22Rv1 (cell line): ENCODE data around the gene METAP1D.

Experiments
- ZFX ChIP-seq: fragments of 450-650 bp; IDR thresholded peaks from 2 replicates; pipeline ENCODE4 v1.6.1; 2017; ENCODE audit warnings: antibody characterized with exemption, borderline replicate concordance
- TF ChIP-seq, protein P1 (sequence below): fragments of 450-650 bp; IDR thresholded peaks from 2 replicates; pipeline ENCODE4 v1.5.1; 2017; ENCODE audit warnings: mild to moderate bottlenecking

DNA sequence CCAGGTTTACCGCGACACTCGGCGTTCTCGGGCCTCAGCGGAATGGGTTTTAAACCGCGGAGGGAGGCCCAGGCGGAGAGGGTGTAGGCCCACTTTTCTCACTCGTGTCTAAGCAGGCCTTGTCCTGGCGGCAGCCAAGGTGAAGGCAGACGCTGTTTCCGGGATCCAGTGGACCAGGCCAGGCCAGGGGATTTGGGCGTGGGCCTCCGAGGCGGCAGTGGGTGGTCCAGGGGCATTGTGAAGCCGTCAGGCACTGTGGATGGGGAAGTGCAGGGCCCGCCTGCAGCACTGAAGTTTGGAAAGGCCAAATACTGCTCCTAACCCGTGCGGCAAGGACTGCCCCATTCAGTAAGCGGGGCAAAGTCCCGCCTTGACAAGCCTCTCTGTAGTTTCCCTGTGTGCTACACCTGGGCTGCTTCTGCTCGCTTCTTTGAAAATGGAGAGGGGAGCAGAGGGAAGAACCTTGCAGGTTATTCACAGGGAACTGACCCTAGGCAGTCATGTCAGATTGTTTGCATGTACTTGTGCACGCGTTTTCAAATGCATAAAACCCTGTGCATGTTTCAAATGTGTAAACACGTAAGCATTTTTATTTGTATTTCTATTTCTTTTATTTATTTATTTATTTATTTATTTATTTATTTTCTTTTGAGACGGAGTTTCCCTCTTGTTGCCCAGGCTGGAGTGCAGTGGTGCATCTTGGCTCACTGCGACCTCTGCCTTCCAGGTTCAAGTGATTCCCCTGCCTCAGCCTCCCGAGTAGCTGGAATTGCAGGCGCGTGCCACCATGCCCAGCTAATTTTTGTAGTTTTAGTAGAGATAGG lies 110.4 kb downstream of the METAP1D start:
- TF ChIP-seq, protein P1, sequence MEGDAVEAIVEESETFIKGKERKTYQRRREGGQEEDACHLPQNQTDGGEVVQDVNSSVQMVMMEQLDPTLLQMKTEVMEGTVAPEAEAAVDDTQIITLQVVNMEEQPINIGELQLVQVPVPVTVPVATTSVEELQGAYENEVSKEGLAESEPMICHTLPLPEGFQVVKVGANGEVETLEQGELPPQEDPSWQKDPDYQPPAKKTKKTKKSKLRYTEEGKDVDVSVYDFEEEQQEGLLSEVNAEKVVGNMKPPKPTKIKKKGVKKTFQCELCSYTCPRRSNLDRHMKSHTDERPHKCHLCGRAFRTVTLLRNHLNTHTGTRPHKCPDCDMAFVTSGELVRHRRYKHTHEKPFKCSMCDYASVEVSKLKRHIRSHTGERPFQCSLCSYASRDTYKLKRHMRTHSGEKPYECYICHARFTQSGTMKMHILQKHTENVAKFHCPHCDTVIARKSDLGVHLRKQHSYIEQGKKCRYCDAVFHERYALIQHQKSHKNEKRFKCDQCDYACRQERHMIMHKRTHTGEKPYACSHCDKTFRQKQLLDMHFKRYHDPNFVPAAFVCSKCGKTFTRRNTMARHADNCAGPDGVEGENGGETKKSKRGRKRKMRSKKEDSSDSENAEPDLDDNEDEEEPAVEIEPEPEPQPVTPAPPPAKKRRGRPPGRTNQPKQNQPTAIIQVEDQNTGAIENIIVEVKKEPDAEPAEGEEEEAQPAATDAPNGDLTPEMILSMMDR = no peak
- no peak for TF ChIP-seq ZFX
